ENCODE data around the gene CSTPP1. TPM values are rescaled to one million over a fixed set of nuclear protein-coding genes. Genes with fewer than 3 reads are reported as not detected.

Gene CSTPP1
- total RNA-seq, 1 donor from 2014 or later, result 30.0 TPM

DNA sequence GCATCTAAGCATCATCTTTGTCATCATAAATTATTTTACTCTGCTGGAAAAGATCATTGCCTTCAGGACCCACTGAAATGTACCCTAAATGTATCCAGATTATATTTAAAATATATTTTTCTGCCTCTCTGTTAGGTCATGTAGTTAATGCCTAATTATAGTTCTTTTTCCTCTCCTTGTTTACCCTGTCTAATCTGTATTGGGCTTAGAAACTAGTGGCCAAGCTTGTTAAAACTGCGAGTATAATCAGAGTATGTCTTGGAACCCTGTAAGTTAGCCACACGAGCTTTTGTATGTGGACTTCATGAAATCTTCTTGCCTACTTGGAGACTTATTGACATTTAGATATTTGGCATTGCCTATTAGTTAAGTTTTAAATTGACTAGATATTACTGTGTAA, 184.5 kb downstream of the CSTPP1 start:
- TF ChIP-seq, protein P1, sequence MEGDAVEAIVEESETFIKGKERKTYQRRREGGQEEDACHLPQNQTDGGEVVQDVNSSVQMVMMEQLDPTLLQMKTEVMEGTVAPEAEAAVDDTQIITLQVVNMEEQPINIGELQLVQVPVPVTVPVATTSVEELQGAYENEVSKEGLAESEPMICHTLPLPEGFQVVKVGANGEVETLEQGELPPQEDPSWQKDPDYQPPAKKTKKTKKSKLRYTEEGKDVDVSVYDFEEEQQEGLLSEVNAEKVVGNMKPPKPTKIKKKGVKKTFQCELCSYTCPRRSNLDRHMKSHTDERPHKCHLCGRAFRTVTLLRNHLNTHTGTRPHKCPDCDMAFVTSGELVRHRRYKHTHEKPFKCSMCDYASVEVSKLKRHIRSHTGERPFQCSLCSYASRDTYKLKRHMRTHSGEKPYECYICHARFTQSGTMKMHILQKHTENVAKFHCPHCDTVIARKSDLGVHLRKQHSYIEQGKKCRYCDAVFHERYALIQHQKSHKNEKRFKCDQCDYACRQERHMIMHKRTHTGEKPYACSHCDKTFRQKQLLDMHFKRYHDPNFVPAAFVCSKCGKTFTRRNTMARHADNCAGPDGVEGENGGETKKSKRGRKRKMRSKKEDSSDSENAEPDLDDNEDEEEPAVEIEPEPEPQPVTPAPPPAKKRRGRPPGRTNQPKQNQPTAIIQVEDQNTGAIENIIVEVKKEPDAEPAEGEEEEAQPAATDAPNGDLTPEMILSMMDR (IDR thresholded peaks at IDR 0.05; ENCODE audit: unreplicated experiment), result no peak
- Mint-ChIP-seq H3K27ac (ENCODE audit: unreplicated experiment) (no peak overlapping the region), H3K27me3 (ENCODE audit: unreplicated experiment) (no peaks in the 10 kb centered on the region), H3K4me1 (ENCODE audit: unreplicated experiment) (peaks cover 2% of the 10 kb centered on the region), H3K9me3 (ENCODE audit: unreplicated experiment) (no peaks in the 10 kb centered on the region), H3K4me3 (ENCODE audit: unreplicated experiment) (no peak overlapping the region), H3K36me3 (ENCODE audit: low read depth, unreplicated experiment) (no peaks in the 10 kb centered on the region)
- no peak for DNase-seq (ENCODE audit: low spot score)

DNA sequence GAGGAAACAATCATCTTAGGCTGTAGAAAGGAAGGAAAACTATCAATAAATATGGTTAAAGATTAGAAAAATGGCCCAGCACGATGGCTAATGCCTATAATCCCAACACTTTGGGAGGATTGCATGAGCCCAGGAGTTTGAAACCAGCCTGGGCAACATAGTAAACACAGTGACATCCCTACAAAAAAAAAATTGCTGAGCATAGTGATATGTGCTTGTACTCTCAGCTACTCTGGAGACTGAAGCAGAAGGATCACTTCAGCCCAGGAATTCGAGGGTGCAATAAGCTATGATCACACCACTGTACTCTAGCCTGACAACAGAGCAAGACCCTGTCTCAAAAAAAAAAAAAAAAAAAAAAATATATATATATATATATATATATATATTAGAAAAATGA, 185.2 kb downstream of the CSTPP1 start:
- no peak for DNase-seq (ENCODE audit: low spot score)
- no peak overlapping the region for H3K4me3 Mint-ChIP-seq (ENCODE audit: unreplicated experiment)

DNA sequence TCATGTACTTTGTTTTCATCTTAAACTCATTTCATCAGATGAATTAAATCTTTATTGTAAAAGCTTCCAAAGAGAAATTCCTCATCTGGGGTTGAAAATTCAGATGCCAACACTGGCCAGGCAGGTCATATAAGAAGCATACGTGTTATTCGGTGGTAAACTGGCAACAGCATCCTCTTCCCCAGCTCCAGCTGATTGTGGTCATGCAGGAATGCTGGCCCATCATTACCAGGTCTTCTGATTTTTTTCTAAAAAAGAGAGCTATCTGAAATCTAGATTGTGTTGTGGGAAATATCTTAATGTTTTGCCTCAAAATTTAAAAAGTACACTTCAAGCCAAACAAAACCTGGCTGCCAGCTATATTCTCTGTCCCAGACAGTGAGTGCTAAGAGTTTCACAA, 186.5 kb downstream of the CSTPP1 start:
- TF ChIP-seq, protein P1 (IDR thresholded peaks at IDR 0.05; ENCODE audit: unreplicated experiment), result no peak
- Mint-ChIP-seq H3K27ac (ENCODE audit: unreplicated experiment) (no peak overlapping the region), H3K4me3 (ENCODE audit: unreplicated experiment) (no peak overlapping the region), H3K9me3 (ENCODE audit: unreplicated experiment) (no peaks in the 10 kb centered on the region), H3K4me1 (ENCODE audit: unreplicated experiment) (peaks cover 2% of the 10 kb centered on the region), H3K36me3 (ENCODE audit: low read depth, unreplicated experiment) (no peaks in the 10 kb centered on the region), H3K27me3 (ENCODE audit: unreplicated experiment) (no peaks in the 10 kb centered on the region)
- DNase-seq (ENCODE audit: low spot score), result no peak

More for the DNA sequence above, 185.2 kb downstream of the CSTPP1 start:
- Mint-ChIP-seq H3K4me1 (ENCODE audit: unreplicated experiment) (peaks cover 2% of the 10 kb centered on the region), H3K36me3 (ENCODE audit: low read depth, unreplicated experiment) (no peaks in the 10 kb centered on the region), H3K27me3 (ENCODE audit: unreplicated experiment) (no peaks in the 10 kb centered on the region), H3K27ac (ENCODE audit: unreplicated experiment) (no peak overlapping the region), H3K9me3 (ENCODE audit: unreplicated experiment) (no peaks in the 10 kb centered on the region)
- TF ChIP-seq, protein P1 (IDR thresholded peaks at IDR 0.05; ENCODE audit: unreplicated experiment), result no peak

DNA sequence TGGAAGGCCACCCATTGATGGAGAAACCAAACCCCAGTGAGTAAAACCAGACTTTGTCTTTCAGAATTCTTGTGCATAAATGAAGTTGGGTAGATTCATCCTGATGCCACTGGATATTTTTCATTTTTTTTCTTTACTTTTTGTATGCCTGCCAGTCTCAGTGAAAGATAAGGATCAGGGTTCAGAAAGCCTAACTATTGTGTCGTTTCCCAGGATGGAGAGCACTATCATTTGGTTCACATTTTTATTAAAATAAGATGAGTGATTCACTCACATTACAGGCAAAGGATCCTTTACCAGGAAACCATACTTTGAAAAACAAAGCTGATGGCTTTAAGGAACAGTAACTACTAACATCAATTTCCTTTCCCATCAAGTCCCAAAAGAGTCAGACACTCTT, 188.1 kb downstream of the CSTPP1 start:
- no peak overlapping the region for H3K4me3 Mint-ChIP-seq (ENCODE audit: unreplicated experiment)
- no peak for DNase-seq (ENCODE audit: low spot score)
- no peaks in the 10 kb centered on the region for H3K27me3 Mint-ChIP-seq (ENCODE audit: unreplicated experiment)
- H3K9me3 Mint-ChIP-seq (ENCODE audit: unreplicated experiment), result no peaks in the 10 kb centered on the region
- TF ChIP-seq, protein P1 (IDR thresholded peaks at IDR 0.05; ENCODE audit: unreplicated experiment), result no peak
- H3K4me1 Mint-ChIP-seq (ENCODE audit: unreplicated experiment), result peaks cover 2% of the 10 kb centered on the region
- H3K36me3 Mint-ChIP-seq (ENCODE audit: low read depth, unreplicated experiment), result no peaks in the 10 kb centered on the region
- H3K27ac Mint-ChIP-seq (ENCODE audit: unreplicated experiment), result no peak overlapping the region

DNA sequence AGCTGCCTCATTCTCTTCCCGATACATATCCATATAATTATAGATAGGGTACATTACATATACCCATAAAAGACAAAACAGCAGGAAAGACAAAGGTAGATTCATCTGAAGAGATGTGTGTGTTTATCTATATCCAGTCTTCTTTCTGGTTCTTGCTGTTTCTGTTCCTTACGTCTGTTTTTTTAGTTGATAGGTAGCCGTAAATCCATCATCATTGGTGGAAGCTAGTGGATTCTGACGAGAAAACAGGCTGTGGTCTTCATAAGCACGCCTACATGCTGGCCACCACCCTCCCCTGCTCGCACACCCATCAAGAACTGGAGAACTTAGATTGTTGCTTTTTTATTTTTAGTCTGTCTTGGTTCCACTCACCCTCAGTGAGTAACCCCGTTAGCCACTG, 188.5 kb downstream of the CSTPP1 start:
- no peaks in the 10 kb centered on the region for H3K27me3 Mint-ChIP-seq (ENCODE audit: unreplicated experiment)
- H3K4me3 Mint-ChIP-seq (ENCODE audit: unreplicated experiment), result no peak overlapping the region
- H3K4me1 Mint-ChIP-seq (ENCODE audit: unreplicated experiment), result peaks cover 2% of the 10 kb centered on the region
- TF ChIP-seq, protein P1 (IDR thresholded peaks at IDR 0.05; ENCODE audit: unreplicated experiment), result no peak
- H3K36me3 Mint-ChIP-seq (ENCODE audit: low read depth, unreplicated experiment), result no peaks in the 10 kb centered on the region
- DNase-seq (ENCODE audit: low spot score), result no peak
- H3K9me3 Mint-ChIP-seq (ENCODE audit: unreplicated experiment), result no peaks in the 10 kb centered on the region
- H3K27ac Mint-ChIP-seq (ENCODE audit: unreplicated experiment), result no peak overlapping the region

Data from endothelial cell (in vitro differentiated cells).